ENCODE data around the gene GYG2. TPM values are rescaled to one million over a fixed set of nuclear protein-coding genes. Genes with fewer than 3 reads are reported as not detected.

GYG2 gene
- total and polyA plus RNA-seq, 2 experiments from 2014 or later: 17.6 to 63.8 TPM

DNA sequence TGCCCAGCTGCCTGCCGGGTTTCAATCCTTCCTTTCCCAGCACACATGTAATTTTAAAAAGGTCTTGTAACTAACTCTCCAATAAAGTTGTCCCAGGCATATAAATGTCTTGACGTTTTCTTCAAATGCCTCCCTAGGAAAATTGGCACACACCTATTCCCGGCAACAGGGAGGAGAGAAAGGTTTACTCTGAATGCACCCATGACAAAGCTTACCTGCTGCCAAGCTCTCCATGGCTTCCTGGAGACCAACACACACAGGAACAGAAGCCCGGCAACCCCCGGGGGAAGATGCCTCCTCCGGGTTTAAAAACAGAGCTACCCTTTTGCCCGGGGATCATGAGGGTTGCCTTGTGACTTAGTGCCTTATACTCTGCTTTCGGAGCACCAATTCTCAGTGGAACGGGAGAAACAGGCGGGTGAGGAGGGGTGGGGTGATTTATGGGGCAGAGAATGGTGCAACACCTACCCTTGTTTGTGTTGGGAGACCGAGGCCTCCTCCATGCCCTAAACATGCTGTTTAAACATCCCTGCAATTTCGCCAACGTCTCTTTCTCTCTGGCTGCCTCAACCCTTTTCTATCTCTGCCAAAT is 4.8 kb upstream of the GYG2 start:
- no peaks in the 10 kb centered on the region for H3K79me2 ChIP-seq (replicated peaks; ENCODE audit: insufficient read depth)
- no peaks in the 10 kb centered on the region for H4K20me1 ChIP-seq (replicated peaks; ENCODE audit: insufficient read depth)
- ATAC-seq (no peak), DNase-seq (ENCODE audit: low spot score) (no peak)
- no peaks in the 10 kb centered on the region for H3K9me2 ChIP-seq (ENCODE audit: insufficient read depth)
- Mint-ChIP-seq H3K36me3 (ENCODE audit: low read depth) (no peaks in the 10 kb centered on the region), H3K27ac (no peak overlapping the region), H3K9me3 (no peaks in the 10 kb centered on the region), H3K27me3 (ENCODE audit: insufficient read depth, low read depth, poor library complexity) (no peaks in the 10 kb centered on the region), H3K4me3 (no peak overlapping the region), H3K4me1 (peaks cover 5% of the 10 kb centered on the region; the same call in 1 of the 3 replicates)
- H3F3A ChIP-seq (replicated peaks; ENCODE audit: low read depth): no peaks in the 10 kb centered on the region
- H3K4me3 ChIP-seq: no peak overlapping the region
- no peaks in the 10 kb centered on the region for H3K27me3 ChIP-seq (ENCODE audit: insufficient read depth)
- H3K27ac ChIP-seq (ENCODE audit: low read depth): no peak overlapping the region
- TF ChIP-seq ZNF462 (CRISPR knock-in tag; IDR thresholded peaks at IDR 0.05): no peak
- no peak for TF ChIP-seq EZH2phosphoT487 (IDR thresholded peaks at IDR 0.05; ENCODE audit: unreplicated experiment)
- TF ChIP-seq ZNF331 (CRISPR knock-in tag; IDR thresholded peaks at IDR 0.05; ENCODE audit: low read depth): no peak
- TF ChIP-seq JUNB (IDR thresholded peaks at IDR 0.05; ENCODE audit: unreplicated experiment): no peak
- TF ChIP-seq EZH2 (IDR thresholded peaks at IDR 0.05; ENCODE audit: low read depth, unreplicated experiment): no peak
- TF ChIP-seq CREB1 (CRISPR knock-in tag; IDR thresholded peaks at IDR 0.05; ENCODE audit: low read depth): no peak
- no peak for TF ChIP-seq NANOG (IDR thresholded peaks at IDR 0.05; ENCODE audit: borderline replicate concordance)
- no peak for TF ChIP-seq ZNF114 (CRISPR knock-in tag; IDR thresholded peaks at IDR 0.05)
- TF ChIP-seq, protein P1, sequence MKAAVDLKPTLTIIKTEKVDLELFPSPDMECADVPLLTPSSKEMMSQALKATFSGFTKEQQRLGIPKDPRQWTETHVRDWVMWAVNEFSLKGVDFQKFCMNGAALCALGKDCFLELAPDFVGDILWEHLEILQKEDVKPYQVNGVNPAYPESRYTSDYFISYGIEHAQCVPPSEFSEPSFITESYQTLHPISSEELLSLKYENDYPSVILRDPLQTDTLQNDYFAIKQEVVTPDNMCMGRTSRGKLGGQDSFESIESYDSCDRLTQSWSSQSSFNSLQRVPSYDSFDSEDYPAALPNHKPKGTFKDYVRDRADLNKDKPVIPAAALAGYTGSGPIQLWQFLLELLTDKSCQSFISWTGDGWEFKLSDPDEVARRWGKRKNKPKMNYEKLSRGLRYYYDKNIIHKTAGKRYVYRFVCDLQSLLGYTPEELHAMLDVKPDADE (IDR thresholded peaks at IDR 0.05): no peak
- TF ChIP-seq, protein P2, sequence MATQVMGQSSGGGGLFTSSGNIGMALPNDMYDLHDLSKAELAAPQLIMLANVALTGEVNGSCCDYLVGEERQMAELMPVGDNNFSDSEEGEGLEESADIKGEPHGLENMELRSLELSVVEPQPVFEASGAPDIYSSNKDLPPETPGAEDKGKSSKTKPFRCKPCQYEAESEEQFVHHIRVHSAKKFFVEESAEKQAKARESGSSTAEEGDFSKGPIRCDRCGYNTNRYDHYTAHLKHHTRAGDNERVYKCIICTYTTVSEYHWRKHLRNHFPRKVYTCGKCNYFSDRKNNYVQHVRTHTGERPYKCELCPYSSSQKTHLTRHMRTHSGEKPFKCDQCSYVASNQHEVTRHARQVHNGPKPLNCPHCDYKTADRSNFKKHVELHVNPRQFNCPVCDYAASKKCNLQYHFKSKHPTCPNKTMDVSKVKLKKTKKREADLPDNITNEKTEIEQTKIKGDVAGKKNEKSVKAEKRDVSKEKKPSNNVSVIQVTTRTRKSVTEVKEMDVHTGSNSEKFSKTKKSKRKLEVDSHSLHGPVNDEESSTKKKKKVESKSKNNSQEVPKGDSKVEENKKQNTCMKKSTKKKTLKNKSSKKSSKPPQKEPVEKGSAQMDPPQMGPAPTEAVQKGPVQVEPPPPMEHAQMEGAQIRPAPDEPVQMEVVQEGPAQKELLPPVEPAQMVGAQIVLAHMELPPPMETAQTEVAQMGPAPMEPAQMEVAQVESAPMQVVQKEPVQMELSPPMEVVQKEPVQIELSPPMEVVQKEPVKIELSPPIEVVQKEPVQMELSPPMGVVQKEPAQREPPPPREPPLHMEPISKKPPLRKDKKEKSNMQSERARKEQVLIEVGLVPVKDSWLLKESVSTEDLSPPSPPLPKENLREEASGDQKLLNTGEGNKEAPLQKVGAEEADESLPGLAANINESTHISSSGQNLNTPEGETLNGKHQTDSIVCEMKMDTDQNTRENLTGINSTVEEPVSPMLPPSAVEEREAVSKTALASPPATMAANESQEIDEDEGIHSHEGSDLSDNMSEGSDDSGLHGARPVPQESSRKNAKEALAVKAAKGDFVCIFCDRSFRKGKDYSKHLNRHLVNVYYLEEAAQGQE (IDR thresholded peaks at IDR 0.05; ENCODE audit: unreplicated experiment): no peak
- TF ChIP-seq CTCF (conservative IDR thresholded peaks at IDR 0.05; ENCODE audit: low read depth in 2 of 2): no peak
- no peak for TF ChIP-seq POLR2AphosphoS5 (IDR thresholded peaks at IDR 0.05; ENCODE audit: low read depth)
- TF ChIP-seq STAT1 (IDR thresholded peaks at IDR 0.05; ENCODE audit: unreplicated experiment): no peak
- no peak overlapping the region for H2AFZ ChIP-seq
- no peak overlapping the region for H3K4me2 ChIP-seq
- H3K4me1 ChIP-seq (ENCODE audit: insufficient read depth): no peaks in the 10 kb centered on the region; the same call in 1 of the 2 replicates
- H3K36me3 ChIP-seq (ENCODE audit: insufficient read depth): no peaks in the 10 kb centered on the region
